K562 (cell line): ENCODE data around the gene GLIS2. TPM values are rescaled to one million over a fixed set of nuclear protein-coding genes. Genes with fewer than 3 reads are reported as not detected.
A peak's percentile ranks its signal among the peaks of the same experiment; 100 is the strongest.

ENCODE experiments used
- BCOR ChIP-seq: fragments of 450-650 bp; IDR thresholded peaks from 2 replicates; pipeline ENCODE4 v1.6.1; 2016
- BRD4 ChIP-seq: fragments of 200-600 bp; sonication (generic); IDR thresholded peaks from 2 replicates; pipeline ENCODE4 v1.6.1; 2017; ENCODE audit warnings: inconsistent platforms
- CCAR2 ChIP-seq: fragments of 200-400 bp; formaldehyde crosslinking; IDR thresholded peaks from 2 replicates; pipeline ENCODE4 v1.6.1; 2017; ENCODE audit warnings: mild to moderate bottlenecking, low read depth, low read length
- CSDE1 ChIP-seq, 2 experiments: fragments of 450-650 bp; IDR thresholded peaks; 2 replicates each; pipeline ENCODE4 v1.6.1; 2016; ENCODE audit warnings: mild to moderate bottlenecking in 1 of 2
- CTBP1 ChIP-seq: fragments of 450-650 bp; IDR thresholded peaks from 2 replicates; pipeline ENCODE4 v1.6.1; 2016; ENCODE audit warnings: borderline replicate concordance
- ELK1 ChIP-seq: sonication (generic); formaldehyde crosslinking; IDR thresholded peaks from 2 replicates; pipeline ENCODE4 v1.8.1; 2022; ENCODE audit warnings: missing genetic modification reagents
- HDAC1 ChIP-seq, 2 experiments: fragments of 450-650 bp; IDR thresholded peaks; 2 replicates each; pipeline ENCODE4 v1.6.1; 2016 to 2017; ENCODE audit warnings: inconsistent platforms in 1 of 2, mild to moderate bottlenecking in 1 of 2, moderate library complexity in 1 of 2
- HMGXB4 ChIP-seq: sonication (generic); formaldehyde crosslinking; IDR thresholded peaks from 2 replicates; pipeline ENCODE4 v1.8.1; 2023; ENCODE audit warnings: mild to moderate bottlenecking, missing genetic modification reagents
- JUN ChIP-seq, 2 experiments: sonication (generic) in 1 of 2; formaldehyde crosslinking in 1 of 2; IDR thresholded peaks; 2 replicates each; pipeline versions ENCODE4 v1.6.1 to v1.8.0; 2012 to 2022; ENCODE audit warnings: borderline replicate concordance in 2 of 2, mild to moderate bottlenecking in 2 of 2, improper control_type of control experiment in 1 of 2, low read depth in 1 of 2, low read length in 1 of 2, missing genetic modification reagents in 1 of 2
- PHB ChIP-seq: fragments of 250-450 bp; sonication (Bioruptor Pico); IDR thresholded peaks from 2 replicates; pipeline ENCODE4 v1.5.0; 2021
- POLR2G ChIP-seq: fragments of 200-400 bp; formaldehyde crosslinking; IDR thresholded peaks from 2 replicates; pipeline ENCODE4 v1.6.1; 2017; ENCODE audit warnings: low read depth, mild to moderate bottlenecking, antibody characterized with exemption, low read length, moderate library complexity
- POU5F1 ChIP-seq: fragments of 150-350 bp; IDR thresholded peaks from 2 replicates; pipeline ENCODE4 v1.6.1; 2014; ENCODE audit warnings: borderline replicate concordance, low read length, low read depth, mild to moderate bottlenecking; ENCODE audit not compliant: partially characterized antibody
- PRPF4 ChIP-seq: fragments of 200-400 bp; formaldehyde crosslinking; IDR thresholded peaks from one replicate; pipeline ENCODE4 v1.6.1; 2017; ENCODE audit warnings: low read length, low read depth, mild to moderate bottlenecking; ENCODE audit not compliant: insufficient read depth, poor library complexity, severe bottlenecking
- RFX1 ChIP-seq: fragments of 450-650 bp; IDR thresholded peaks from 2 replicates; pipeline ENCODE4 v1.6.1; 2016; ENCODE audit warnings: mild to moderate bottlenecking, moderate library complexity
- SMARCA4 ChIP-seq: fragments of 450-650 bp; IDR thresholded peaks from 2 replicates; pipeline ENCODE4 v1.6.1; 2016
- SP2 ChIP-seq: IDR thresholded peaks from 2 replicates; pipeline ENCODE4 v1.6.1; 2011; ENCODE audit warnings: mild to moderate bottlenecking, low read depth, low read length, moderate library complexity; ENCODE audit not compliant: poor library complexity, severe bottlenecking; ENCODE audit errors: extremely low read depth
- TAL1 ChIP-seq: fragments of 450-650 bp; IDR thresholded peaks from 2 replicates; pipeline ENCODE4 v1.6.1; 2016; ENCODE audit warnings: mild to moderate bottlenecking
- TBP ChIP-seq: optimal IDR thresholded peaks from 2 replicates; pipeline ENCODE3; 2011; ENCODE audit warnings: low read depth, low read length, improper control_type of control experiment
- TCF7 ChIP-seq: sonication (generic); IDR thresholded peaks from 2 replicates; pipeline ENCODE4 v1.6.1; 2016; ENCODE audit warnings: antibody characterized with exemption, borderline replicate concordance
- TCFL5 ChIP-seq: fragments of 250-450 bp; sonication (Bioruptor Pico); conservative IDR thresholded peaks from 2 replicates; pipeline ENCODE4 v1.6.1; 2021; ENCODE audit warnings: mild to moderate bottlenecking, moderate library complexity, matching md5 sums
- U2AF2 ChIP-seq: fragments of 200-400 bp; formaldehyde crosslinking; optimal IDR thresholded peaks from 2 replicates; pipeline ENCODE3; 2017; ENCODE audit warnings: low read depth, mild to moderate bottlenecking, low read length
- XRCC5 ChIP-seq: fragments of 200-400 bp; formaldehyde crosslinking; IDR thresholded peaks from 2 replicates; pipeline ENCODE4 v1.6.1; 2017; ENCODE audit warnings: low read depth, mild to moderate bottlenecking, low read length
- YBX1 ChIP-seq: fragments of 450-650 bp; IDR thresholded peaks from 2 replicates; pipeline ENCODE4 v1.7.1; 2016; ENCODE audit warnings: mild to moderate bottlenecking
- ZNF174 ChIP-seq: fragments of 250-450 bp; sonication (Bioruptor Pico); IDR thresholded peaks from 2 replicates; pipeline ENCODE4 v1.4.0; 2020; ENCODE audit warnings: mild to moderate bottlenecking
- ZNF232 ChIP-seq: sonication (generic); formaldehyde crosslinking; IDR thresholded peaks from 2 replicates; pipeline ENCODE4 v1.8.0; 2022; ENCODE audit warnings: mild to moderate bottlenecking, missing genetic modification reagents
- ZNF436 ChIP-seq: fragments of 250-450, 450-650 bp; sonication (Bioruptor Pico); formaldehyde crosslinking; IDR thresholded peaks from 2 replicates; pipeline ENCODE4 v1.7.0; 2020; ENCODE audit warnings: mild to moderate bottlenecking
- ZNF696 ChIP-seq: fragments of 250-450 bp; sonication (Bioruptor Pico); conservative IDR thresholded peaks from 2 replicates; pipeline ENCODE4 v1.4.0; 2020; ENCODE audit warnings: mild to moderate bottlenecking, moderate library complexity
- polyA plus RNA-seq, 8 experiments: library from polyadenylated mRNA; depleted of rRNA in 4 of 8; stranded (reverse) in 5 of 8; unstranded in 3 of 8; fragments of >200 nt; fragmentation: Nextera tagmentation in 2 of 8; fragmentation: Illumina TruSeq in 1 of 8; extraction: Ambion mirVana in 2 of 8; extraction: Trizol in 1 of 8; gene quantifications; 2 replicates each; pipeline versions ENCODE4 v1.2.1 to v1.2.3, GENCODE V29; 2011 to 2014; ENCODE audit warnings: inconsistent platforms in 1 of 8, missing spikeins in 1 of 8
- total RNA-seq, 7 experiments: library from RNA; depleted of rRNA in 6 of 7; stranded (reverse); fragments of >200 nt in 6 of 7; fragmentation: Illumina TruSeq in 2 of 7; extraction: Trizol in 2 of 7; gene quantifications; 2 replicates each; pipeline versions ENCODE4 v1.2.1 to v1.2.3, GENCODE V29; 2011 to 2021; ENCODE audit warnings: low replicate concordance in 1 of 7

The GLIS2 gene
- total and polyA plus RNA-seq, 9 of the 15 experiments (the other 6 are each of a cell fraction or from before 2014, with no cell fraction given): 0.10 to 9.0 (median 0.57) TPM

GRCh38 chr16:4271176-4272113 lies 44.4 kb upstream of the GLIS2 start (continued):
- TF ChIP-seq ZNF436 (CRISPR knock-in tag): no peak
- TF ChIP-seq ZNF232 (CRISPR knock-in tag): 0 out of 2 replicates have a peak, but pooled peaks have one; percentile 67
- peak; percentile 24; the same call in 1 of the 2 replicates for TF ChIP-seq TCF7
- 0 out of 2 replicates have a peak, but pooled peaks have one; percentile 7 for TF ChIP-seq TAL1
- TF ChIP-seq POU5F1: peak; percentile 62
- TF ChIP-seq CCAR2: no peak
- TF ChIP-seq PHB (CRISPR knock-in tag): peak; percentile 59; the same call in 1 of the 2 replicates
- TF ChIP-seq U2AF2: no peak
- 0 out of 2 replicates have a peak, but pooled peaks have one; percentile 29 for TF ChIP-seq SMARCA4
- TF ChIP-seq JUN (IDR thresholded peaks at IDR 0.05; ENCODE audit: borderline replicate concordance, low read depth, low read length): peak; percentile 50; the same call in 1 of the 2 replicates
- TF ChIP-seq JUN (CRISPR knock-in tag; IDR thresholded peaks at IDR 0.05; ENCODE audit: borderline replicate concordance): no peak
- no peak for TF ChIP-seq CSDE1 (IDR thresholded peaks at IDR 0.05)
- peak; percentile 16; the same call in 1 of the 2 replicates for TF ChIP-seq BCOR
- TF ChIP-seq CTBP1: peak; percentile 47
- TF ChIP-seq XRCC5: 0 out of 2 replicates have a peak, but pooled peaks have one; percentile 61
- TF ChIP-seq RFX1: no peak
- no peak for TF ChIP-seq ZNF174
- TF ChIP-seq ELK1 (CRISPR knock-in tag): no peak
- no peak for TF ChIP-seq YBX1
- peak; percentile 59; the same call in 1 of the 2 replicates for TF ChIP-seq BRD4
- TF ChIP-seq TCFL5 (CRISPR knock-in tag): no peak
- no peak for TF ChIP-seq HMGXB4
- TF ChIP-seq TBP: peak; percentile 71
- peak; percentile 80 for TF ChIP-seq POLR2G
- TF ChIP-seq HDAC1 (IDR thresholded peaks at IDR 0.05): peak; percentile 47 to 92; a peak in 3 of 4 replicates
- TF ChIP-seq ZNF696 (CRISPR knock-in tag): no peak
- peak; percentile 47 for TF ChIP-seq PRPF4
- no peak for TF ChIP-seq SP2
